HPDE6-E6E7 (cell line): ENCODE measurements around the gene KIF1C.
A peak's percentile ranks its signal among the peaks of the same experiment; 100 is the strongest.
"Not testable (repeated sequence)": the region's sequence is repeated elsewhere in the genome, so short reads cannot be mapped to it uniquely, and the experiment has no call there.

ENCODE experiments used
- DNase-seq: peaks from one replicate; pipeline ENCODE4 v3.0.0; 2011; ENCODE audit warnings: missing footprints; ENCODE audit errors: extremely low spot score

KIF1C gene

GRCh38 chr17:5002121-5002788, 4.5 kb downstream of the KIF1C start:
- DNase-seq: no peak

GRCh38 chr17:5003214-5003867, 5.6 kb downstream of the KIF1C start:
- DNase-seq: no peak

GRCh38 chr17:5011928-5012327, 14.2 kb downstream of the KIF1C start:
- no peak for DNase-seq

GRCh38 chr17:5014357-5014756, 16.6 kb downstream of the KIF1C start:
- DNase-seq: no peak

DNA sequence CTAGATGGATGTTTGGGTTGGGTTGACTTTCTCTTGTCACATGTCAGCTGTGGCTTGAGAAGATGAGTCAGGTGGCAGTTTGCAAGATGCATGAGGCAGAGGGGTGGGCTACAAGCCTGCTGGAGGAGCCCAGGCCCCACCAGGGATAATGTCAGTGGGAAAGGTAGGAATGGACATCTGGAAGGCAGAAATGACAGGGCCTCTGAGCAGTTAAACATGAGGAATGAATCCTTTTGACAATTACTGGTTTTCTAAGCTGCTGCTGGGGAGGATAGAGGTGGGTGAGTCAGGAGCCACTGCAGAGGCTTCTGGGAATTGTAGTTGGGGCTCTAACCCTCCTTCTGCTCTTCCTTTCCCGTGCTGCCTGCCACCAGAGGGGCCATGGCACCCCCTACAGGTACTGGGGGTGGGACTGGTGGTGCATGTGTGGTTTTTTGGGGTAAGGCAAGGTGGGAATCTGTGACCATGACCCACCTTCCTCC, 21.8 kb downstream of the KIF1C start:
- no peak for DNase-seq

DNA sequence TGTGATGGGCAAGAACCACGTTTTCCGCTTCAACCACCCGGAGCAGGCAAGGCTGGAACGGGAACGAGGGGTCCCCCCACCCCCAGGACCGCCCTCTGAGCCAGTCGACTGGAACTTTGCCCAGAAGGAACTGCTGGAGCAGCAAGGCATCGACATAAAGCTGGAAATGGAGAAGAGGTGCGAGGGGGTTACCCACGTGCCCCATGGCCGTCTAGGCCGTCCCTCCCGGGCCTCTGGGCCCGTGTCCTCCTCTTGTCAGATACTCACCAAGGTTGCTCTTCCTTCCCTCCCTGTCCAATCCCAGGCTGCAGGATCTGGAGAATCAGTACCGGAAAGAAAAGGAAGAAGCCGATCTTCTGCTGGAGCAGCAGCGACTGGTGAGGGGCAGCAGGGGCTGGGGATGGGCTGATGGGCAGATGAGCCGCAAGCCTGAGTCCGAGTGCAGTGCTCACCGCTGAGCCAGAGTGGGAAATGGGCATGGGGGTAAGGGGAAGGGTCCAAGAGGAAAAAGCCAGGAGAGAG, 22.8 kb downstream of the KIF1C start:
- no peak for DNase-seq

DNA sequence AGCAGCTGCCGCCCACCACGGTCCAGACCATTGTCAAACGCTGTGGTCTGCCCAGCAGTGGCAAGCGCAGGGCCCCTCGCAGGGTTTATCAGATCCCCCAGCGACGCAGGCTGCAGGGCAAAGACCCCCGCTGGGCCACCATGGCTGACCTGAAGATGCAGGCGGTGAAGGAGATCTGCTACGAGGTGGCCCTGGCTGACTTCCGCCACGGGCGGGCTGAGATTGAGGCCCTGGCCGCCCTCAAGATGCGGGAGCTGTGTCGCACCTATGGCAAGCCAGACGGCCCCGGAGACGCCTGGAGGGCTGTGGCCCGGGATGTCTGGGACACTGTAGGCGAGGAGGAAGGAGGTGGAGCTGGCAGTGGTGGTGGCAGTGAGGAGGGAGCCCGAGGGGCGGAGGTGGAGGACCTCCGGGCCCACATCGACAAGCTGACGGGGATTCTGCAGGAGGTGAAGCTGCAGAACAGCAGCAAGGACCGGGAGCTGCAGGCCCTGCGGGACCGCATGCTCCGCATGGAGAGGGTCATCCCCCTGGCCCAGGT, 24.5 kb downstream of the KIF1C start:
- DNase-seq: no peak

- no peak for DNase-seq
Observed at GRCh38 chr17:5023588-5024147, 25.9 kb downstream of the KIF1C start.

DNA sequence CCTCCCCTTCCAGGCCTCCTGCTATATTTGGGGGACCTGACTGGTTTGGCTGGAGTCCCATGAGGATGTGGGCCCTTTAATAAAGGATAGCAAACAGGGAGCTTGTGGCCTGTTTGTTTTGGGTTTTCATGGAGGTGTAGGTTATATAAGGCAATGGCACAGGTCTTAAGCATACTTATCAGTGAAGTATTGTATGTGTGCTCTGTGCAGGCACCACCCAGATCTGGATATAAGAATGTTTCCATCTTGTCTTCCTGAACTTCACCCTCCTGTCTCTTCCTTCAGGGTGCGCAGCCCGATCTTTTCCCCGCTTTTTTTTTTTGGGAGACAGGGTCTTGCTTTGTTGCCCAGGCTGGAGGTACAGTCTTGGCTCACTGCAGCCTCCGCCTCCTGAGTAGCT, 26.9 kb downstream of the KIF1C start:
- DNase-seq: no peak

- no peak for DNase-seq
Observed at GRCh38 chr17:5027299-5027698, 29.5 kb downstream of the KIF1C start.

- no peak for DNase-seq
Observed at GRCh38 chr17:5027916-5028315, 30.2 kb downstream of the KIF1C start.

GRCh38 chr17:5030168-5030567, 32.4 kb downstream of the KIF1C start:
- not testable (repeated sequence) for DNase-seq

DNA sequence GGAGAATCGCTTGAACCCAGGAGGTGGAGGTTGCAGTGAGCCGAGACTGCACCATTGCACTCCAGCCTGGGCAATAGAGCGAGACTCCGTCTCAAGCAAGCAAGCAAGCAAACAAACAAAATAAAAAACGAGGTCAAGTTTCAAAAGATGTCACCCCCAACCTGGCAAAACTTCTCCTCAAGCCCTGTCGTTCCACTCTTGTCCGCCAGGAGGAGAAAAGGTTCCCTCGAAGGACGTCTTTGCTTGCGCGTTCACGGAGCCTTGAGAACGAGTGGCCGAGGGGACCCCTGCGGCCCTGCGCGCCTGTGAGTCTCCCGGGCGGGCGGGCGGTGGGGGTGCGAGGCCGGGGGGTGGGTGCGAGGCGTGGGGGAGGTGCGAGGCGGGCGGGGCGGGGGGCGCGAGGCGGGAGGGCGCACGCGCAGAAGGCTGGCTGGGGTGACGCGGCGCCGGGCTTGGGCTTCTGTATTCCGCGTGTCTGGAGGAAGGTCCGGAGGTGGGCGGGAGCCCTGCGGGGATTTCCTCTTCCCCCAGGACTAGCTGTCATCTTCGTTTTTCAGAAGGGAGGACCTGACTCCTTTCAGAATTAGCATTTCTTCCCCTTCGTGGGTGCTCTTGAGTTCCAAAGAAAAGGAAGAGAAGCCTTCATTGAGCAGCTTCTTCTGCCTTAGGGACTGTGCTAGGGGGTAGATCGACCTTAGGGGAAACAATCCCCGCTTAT, 33.8 kb downstream of the KIF1C start:
- DNase-seq: peak; percentile 42

GRCh38 chr17:5032865-5033264, 35.1 kb downstream of the KIF1C start:
- DNase-seq: no peak

- DNase-seq: no peak
Observed at GRCh38 chr17:5033352-5034015, 35.7 kb downstream of the KIF1C start.

GRCh38 chr17:5034063-5034462, 36.3 kb downstream of the KIF1C start:
- no peak for DNase-seq

- no peak for DNase-seq
Observed at GRCh38 chr17:5034651-5035050, 36.9 kb downstream of the KIF1C start.

DNA sequence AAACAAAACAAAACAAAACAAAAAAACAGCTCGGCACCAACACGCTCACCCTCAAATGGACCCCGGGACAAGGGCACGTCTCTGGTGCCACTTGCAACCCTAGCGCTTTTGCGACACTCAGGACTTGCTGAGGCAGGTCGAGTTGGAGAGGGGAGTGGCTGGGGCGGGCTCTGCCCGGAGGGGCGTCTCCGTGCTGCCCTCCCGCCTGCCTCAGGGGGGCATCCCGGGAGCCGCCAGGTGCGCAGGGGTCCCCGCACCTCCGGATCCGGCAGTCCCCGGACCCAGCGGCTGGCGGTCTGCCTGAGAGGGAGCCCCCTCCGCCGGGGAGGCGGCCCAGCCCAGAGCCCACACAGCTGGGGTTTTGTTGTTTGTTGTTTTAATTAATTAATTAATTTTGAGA, 37.6 kb downstream of the KIF1C start, which contains the start of gene SLC52A1:
TSS of gene SLC52A1 (minus strand) at position 112 of the 400 bp plus-strand sequence. CDS start 820 bp downstream, outside the sequence.
- no peak for DNase-seq

DNA sequence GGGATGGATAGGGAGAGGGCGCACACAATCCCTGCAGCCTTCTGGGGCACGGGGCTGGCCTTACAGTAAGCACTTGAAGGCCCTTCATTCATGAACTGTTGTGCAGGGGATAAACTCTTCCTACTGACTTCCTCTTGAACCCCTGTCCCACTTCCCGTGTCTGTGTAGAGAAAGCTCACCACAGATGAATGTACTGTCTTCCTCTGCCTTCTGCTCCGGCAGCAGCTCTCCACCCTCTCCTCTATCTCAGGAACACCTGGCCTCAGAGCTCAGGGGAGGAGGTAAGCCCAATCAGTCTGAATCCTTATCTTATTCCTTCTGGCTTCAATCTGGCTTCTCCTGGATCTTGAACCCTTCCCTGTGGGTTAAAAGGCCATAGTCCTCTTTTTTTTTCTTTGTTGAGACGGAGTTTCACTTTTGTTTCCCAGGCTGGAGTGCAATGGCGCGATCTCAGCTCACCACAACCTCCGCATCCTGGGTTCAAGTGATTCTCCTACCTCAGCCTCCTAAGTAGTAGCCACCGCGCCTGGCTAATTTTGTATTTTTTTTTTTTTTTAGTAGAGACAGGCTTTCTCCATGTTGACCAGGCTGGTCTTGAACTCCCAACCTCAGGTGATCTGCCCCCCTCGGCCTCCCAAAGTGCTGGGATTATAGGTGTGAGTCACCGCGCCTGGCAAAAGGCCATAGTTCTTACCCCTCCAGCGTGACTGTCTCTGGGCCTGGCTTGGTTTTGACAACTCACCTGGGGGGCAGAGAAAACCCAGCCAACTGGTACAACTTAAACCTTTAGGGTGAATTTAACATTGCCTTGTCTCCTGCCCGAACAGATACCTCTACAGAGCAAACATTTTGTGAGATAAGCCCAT, 44.6 kb downstream of the KIF1C start:
- no peak for DNase-seq

DNA sequence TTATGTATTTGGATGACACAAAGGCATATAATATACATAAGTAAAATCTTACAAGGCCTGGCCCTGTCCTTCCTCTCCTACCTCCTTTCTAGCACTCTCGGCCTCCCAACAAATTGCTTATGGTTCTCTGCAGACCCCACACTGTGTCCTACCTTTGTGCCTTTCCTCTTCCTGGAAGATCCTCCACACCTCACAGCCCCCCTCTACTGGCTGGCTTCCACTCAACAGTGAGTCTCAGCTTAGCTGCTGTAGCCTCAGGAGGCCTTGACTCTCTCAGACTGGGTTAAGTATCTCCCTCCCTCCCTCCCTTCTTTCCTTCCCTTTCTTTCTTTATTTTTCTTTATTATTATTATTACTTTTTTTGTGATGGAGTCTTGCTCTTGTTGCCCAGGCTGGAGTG, 45.8 kb downstream of the KIF1C start:
- no peak for DNase-seq
